NOMO-1 treated with dmso at 0.1 percent for 144 hours (cell line): Measurements from ENCODE around the gene ST7L.
"Not testable (repeated sequence)": the region's sequence is repeated elsewhere in the genome, so short reads cannot be mapped to it uniquely, and the experiment has no call there.

Experiments used
- DNase-seq: peaks from one replicate; lab custom pipeline; 2025; ENCODE audit not compliant: unreplicated experiment; lab: John Stamatoyannopoulos, UW

Gene ST7L, protein sequence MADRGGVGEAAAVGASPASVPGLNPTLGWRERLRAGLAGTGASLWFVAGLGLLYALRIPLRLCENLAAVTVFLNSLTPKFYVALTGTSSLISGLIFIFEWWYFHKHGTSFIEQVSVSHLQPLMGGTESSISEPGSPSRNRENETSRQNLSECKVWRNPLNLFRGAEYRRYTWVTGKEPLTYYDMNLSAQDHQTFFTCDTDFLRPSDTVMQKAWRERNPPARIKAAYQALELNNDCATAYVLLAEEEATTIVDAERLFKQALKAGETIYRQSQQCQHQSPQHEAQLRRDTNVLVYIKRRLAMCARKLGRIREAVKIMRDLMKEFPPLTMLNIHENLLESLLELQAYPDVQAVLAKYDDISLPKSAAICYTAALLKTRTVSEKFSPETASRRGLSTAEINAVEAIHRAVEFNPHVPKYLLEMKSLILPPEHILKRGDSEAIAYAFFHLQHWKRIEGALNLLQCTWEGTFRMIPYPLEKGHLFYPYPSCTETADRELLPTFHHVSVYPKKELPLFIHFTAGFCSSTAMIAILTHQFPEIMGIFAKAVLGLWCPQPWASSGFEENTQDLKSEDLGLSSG

GRCh38 chr1:112618721-112619517 is at the start of gene ST7L:
TSS of gene ST7L (minus strand) at chr1:112619141. CDS start at chr1:112619113, 28 bp downstream.
- no peak for DNase-seq

DNA sequence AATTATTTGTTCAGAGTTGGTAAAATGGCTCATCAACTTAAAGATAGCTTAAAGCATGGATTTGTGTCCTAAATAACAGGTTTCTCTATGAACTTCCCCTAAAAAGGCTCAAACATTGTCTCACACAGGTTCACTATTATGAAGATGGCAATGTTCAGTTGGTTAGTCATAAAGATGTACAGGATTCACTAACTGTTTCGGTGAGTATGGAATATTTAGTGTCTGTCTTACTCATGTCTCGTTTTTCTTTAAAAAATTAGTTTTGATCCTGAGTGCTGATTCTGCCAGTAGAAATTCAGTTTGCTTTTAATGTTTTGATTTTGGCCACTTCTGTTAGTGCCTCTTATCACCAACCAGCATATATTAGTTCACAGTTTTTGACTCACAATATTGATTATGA is 48.0 kb upstream of the ST7L start:
- no peak for DNase-seq

DNA sequence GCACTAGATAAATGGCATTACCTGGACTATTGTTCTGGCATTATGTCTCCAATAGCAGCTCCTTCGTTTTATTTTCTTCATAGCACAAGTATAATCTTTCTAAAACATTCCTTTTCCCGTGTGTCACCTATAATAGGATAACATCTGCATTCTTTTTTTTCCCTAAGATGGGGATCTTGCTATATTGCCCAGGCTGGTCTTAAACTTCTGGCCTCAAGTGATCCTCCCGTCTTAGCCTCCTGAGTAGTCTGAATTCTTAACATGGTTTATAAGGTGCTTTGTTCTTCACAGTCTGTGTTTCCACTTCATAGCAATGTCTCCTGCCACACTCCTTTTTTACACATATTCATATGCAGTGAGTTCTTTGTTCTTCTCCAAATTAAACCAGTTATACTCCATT is 46.9 kb upstream of the ST7L start:
- DNase-seq: no peak

DNA sequence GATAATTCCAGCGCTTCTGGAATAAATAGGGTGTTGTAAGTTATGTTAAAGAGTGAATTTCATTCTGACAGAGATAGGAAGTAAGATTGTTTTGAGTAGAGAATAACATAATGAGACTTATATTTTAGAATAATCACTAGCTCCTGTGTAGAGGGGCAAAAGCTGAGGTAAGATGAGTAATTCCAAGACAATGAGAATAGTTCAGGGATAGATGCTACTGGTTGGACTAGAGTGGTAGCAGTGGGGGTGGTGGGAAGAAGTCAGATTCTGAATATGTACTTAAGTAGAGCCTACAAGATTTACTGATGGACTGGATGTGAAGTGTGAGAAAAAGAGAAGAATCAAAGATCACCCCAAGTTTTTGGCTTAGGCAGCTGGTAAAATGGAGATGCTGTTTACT is 32.3 kb upstream of the ST7L start:
- DNase-seq: no peak

DNA sequence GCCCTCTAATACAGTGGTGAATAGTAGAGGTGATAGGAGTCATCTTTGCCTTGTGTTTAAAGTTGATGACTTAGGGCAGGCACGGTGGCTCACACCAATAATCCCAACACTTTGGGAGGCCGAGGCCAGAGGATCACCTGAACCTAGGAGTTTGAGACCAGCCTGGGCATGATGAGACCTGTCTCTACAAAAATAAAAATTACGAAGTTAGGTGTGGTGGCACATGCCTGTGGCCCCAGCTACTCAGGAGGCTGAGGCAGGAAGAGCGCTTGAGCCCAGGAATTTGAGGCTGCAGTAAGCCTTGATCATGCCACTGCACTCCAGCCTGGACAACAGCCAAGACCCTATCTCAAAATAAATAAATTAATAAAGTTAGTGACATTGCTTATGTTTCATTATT is 27.3 kb upstream of the ST7L start:
- no peak for DNase-seq

GRCh38 chr1:112643080-112643479 is 24.1 kb upstream of the ST7L start:
- DNase-seq: no peak

DNA sequence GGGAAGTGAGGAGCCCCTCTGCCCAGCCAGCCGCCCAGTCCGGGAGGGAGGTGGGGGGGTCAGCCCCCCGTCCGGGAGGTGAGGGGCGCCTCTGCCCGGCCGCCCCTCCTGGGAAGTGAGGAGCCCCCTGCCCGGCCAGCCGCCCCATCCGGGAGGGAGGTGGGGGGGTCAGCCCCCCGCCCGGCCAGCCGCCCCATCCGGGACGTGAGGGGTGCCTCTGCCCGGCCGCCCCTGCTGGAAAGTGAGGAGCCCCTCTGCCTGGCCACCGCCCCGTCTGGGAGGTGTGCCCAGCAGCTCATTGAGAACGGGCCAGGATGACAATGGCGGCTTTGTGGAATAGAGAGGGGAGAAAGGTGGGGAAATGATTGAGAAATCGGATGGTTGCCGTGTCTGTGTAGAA is 21.5 kb upstream of the ST7L start:
- not testable (repeated sequence) for DNase-seq

GRCh38 chr1:112638110-112638428 is 19.1 kb upstream of the ST7L start:
- DNase-seq: no peak

DNA sequence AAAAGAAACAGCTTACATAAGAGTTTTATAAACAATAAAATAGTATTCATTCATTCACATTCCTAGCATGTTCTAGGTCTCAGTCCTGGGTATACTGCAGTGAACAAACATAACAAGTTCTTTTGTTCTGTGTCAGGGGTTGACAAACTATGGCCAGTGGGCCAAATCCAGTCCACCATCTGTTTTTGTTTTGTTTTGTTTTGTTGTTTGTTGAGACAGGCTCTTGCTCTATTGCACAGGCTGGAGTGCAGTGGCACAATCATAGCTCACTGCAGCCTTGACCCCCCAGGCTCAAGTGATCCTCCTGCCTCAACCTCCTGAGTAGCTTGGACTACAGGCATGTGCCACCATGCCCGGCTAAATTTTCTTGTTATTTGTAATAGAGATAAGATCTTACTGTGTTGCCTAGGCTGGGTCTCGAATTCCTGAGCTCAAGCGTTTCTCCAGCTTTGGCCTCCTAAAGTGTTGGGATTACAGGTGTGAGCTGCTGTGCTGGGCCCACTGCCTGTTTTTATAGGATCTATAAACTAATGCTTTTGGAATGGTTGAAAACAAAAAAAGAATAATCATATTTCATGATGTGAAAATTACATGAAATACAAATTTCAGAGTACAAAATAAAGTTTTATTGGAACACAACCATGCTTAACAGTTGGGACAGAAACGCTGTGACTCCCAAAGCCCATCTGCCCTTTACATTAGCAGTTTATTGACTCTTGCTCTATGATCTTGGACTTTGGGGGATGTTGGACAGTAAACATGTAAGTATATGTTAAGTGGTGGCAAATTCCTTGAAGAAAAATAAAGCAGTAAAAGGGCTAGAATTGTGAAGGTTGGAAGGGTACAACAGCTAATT is 18.5 kb upstream of the ST7L start:
- no peak for DNase-seq

- DNase-seq: no peak
Measured at GRCh38 chr1:112636597-112637253, 17.8 kb upstream of the ST7L start.

GRCh38 chr1:112636056-112636455 is 17.1 kb upstream of the ST7L start:
- no peak for DNase-seq

- DNase-seq: no peak
Measured at GRCh38 chr1:112634367-112634766, 15.4 kb upstream of the ST7L start.

- no peak for DNase-seq
Measured at GRCh38 chr1:112633628-112634027, 14.7 kb upstream of the ST7L start.

DNA sequence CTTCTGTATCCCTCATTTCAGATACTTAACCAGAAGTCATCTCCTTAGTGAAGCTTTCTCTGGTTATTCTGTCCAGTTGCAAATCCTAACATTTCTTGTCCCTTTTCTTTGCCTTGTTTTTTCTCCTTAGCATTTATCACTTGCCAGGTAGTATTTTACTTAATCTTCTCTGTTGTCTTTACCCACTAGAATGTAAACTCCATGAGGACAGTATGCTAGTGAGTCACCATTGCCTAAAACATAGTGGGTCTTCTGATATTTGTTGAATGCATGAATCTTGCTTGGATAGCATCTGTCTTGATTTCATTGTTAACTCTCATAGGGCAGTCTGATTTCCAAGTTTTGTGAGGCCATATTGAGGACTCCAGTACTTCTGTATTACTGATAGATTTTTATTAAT is 10.3 kb upstream of the ST7L start:
- DNase-seq: no peak

GRCh38 chr1:112628516-112628915 is 9.6 kb upstream of the ST7L start:
- no peak for DNase-seq

DNA sequence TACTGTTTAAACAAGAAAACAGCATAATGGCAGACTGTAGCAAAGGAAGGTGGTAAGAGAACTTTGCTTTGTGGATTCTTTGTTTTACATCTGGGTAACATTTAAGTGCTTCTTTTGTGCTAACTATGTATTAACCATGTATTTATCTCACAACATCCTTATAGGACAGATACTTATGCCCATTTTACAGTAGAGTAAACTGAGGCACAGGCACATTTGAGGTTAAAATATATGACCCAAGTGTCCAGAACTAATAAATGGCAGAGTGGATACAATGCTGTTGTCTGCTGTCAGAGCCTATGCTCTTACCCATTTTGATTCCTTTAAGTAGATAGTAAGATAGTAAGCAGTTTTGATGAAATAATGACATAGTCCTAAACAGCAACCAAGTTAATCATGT is 7.9 kb upstream of the ST7L start:
- no peak for DNase-seq

DNA sequence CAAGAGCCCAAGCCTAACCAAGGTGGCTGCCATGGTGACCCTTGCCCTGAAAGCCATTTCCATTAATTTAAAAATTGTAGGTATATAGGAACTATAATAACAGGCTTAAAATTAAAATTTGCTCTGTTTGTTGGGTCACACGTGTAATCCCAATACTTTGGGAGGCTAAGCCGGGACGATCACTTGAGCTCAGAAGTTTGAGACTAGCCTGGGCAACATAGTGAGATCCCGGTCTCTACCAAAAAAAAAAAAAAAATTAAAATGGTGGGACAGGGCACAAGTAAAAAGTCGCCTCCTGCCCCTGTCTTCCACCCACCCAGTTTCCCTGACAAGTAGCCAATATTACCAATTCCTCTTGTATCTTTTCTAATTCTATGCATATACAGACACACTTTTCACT is 7.3 kb upstream of the ST7L start:
- DNase-seq: no peak

DNA sequence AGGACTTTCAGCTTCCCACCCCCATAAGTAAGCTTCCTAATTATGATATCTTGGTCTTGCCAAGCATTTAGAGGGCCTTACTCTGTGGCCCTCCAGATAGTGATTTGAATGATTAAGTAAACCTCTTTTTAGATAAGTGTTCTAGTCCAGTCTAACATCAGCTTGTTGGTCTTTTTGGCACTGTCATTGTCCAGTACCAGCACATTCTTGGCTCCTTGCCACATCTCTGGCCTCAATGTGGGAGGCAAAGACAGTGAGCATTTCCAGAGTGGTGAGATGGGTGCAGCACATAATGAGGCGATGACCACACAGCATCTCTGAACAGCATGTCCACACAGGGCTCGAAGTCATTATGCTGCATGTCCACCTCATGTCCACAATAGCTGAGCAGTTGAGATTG is 6.8 kb upstream of the ST7L start:
- DNase-seq: no peak

DNA sequence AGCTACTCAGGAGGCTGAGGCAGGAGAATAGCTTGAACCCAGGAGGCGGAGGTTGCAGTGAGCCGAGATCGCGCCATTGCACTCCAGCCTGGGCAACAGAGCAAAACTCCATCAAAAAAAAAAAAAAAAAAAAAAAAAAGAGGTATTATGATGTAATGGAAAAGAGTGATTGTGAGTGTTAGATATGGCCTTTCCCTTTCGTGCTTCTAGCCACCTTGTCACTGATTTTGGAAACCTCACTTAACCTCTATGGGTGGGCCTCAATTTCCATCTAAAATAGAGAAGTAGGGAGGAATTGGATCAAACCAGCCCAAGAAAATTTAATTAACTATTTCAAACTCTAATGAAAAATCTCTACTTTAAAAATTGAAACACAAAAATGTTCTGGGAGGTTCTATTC is 5.6 kb upstream of the ST7L start:
- DNase-seq: not testable (repeated sequence)

DNA sequence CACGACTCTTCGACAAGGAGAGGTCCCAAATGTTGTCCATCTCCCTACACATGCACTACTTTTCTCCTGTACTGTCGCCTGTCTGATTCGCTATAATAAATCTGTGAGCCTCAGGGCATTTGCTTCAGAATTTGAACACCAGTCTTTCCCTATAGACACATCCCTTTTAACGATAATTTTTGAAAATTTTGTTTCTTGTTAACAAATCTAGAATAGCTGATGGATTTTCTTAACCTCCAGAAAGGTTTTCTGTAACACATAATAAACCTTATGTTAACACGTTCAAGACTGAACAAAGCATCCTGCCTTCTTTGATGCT is 1.4 kb upstream of the ST7L start:
- no peak for DNase-seq
